Fibroblast of the aortic adventitia (primary cell): ENCODE measurements around the gene C13orf42. TPM values are rescaled to one million over a fixed set of nuclear protein-coding genes. Genes with fewer than 3 reads are reported as not detected.

Experiments used
- DNase-seq: peaks from one replicate; pipeline ENCODE4 v3.0.0-alpha.2; 2010; ENCODE audit warnings: low read depth
- H3K4me3 ChIP-seq: 2 replicates; pipeline ENCODE4 v1.5.1; 2011; ENCODE audit warnings: low read depth, mild to moderate bottlenecking, control low read depth, low read length, moderate library complexity
- CTCF ChIP-seq: IDR thresholded peaks from 2 replicates; pipeline ENCODE4 v1.5.1; 2011; ENCODE audit warnings: mild to moderate bottlenecking, low read length, control low read depth, inconsistent platforms; ENCODE audit not compliant: insufficient read depth
- total RNA-seq: library from RNA; depleted of rRNA; stranded (reverse); fragments of >200 nt; gene quantifications from 2 replicates; pipeline ENCODE4 v1.2.3, GENCODE V29; 2012; ENCODE audit warnings: low replicate concordance

C13orf42 gene
- total RNA-seq, 1 donor = not detected

- DNase-seq = no peak
- TF ChIP-seq CTCF = no peak
- H3K4me3 ChIP-seq = no peak overlapping the region
Measured at GRCh38 chr13:51048166-51048461, 63.0 kb downstream of the C13orf42 start.

- TF ChIP-seq CTCF = no peak
- no peak for DNase-seq
- H3K4me3 ChIP-seq = no peak overlapping the region
Measured at GRCh38 chr13:51047434-51048165, 63.5 kb downstream of the C13orf42 start.

GRCh38 chr13:51045451-51045850 is 65.6 kb downstream of the C13orf42 start:
- no peak for DNase-seq
- no peak overlapping the region for H3K4me3 ChIP-seq
- no peak for TF ChIP-seq CTCF

- TF ChIP-seq CTCF = no peak
- no peak overlapping the region for H3K4me3 ChIP-seq
- no peak for DNase-seq
Measured at GRCh38 chr13:51044023-51044665, 66.9 kb downstream of the C13orf42 start.

GRCh38 chr13:51043310-51043709 is 67.8 kb downstream of the C13orf42 start:
- TF ChIP-seq CTCF = no peak
- no peak for DNase-seq

GRCh38 chr13:51041710-51042109 is 69.4 kb downstream of the C13orf42 start:
- TF ChIP-seq CTCF = no peak
- DNase-seq = no peak
- no peak overlapping the region for H3K4me3 ChIP-seq

More at GRCh38 chr13:51043310-51043709, 67.8 kb downstream of the C13orf42 start:
- no peak overlapping the region for H3K4me3 ChIP-seq

- no peak for DNase-seq
- TF ChIP-seq CTCF = no peak
Measured at GRCh38 chr13:51041126-51041525, 69.9 kb downstream of the C13orf42 start.

More at GRCh38 chr13:51041126-51041525, 69.9 kb downstream of the C13orf42 start:
- no peak overlapping the region for H3K4me3 ChIP-seq
